Testis (tissue), 2 donors: Measurements from ENCODE around the gene PLN.

Experiments used
- POLR2A ChIP-seq: fragments of 450-650 bp; IDR thresholded peaks from one replicate; pipeline ENCODE4 v1.6.1; 2017; ENCODE audit warnings: antibody characterized with exemption, mild to moderate bottlenecking, moderate library complexity
- TF ChIP-seq, protein P1 (sequence below), 3 experiments: fragments of 450-650 bp in 2 of 3; fragments of 200-600 bp in 1 of 3; sonication (generic) in 1 of 3; IDR thresholded peaks; one replicate each; pipeline ENCODE4 v1.5.1; 2016 to 2019; ENCODE audit warnings: antibody characterized with exemption in 3 of 3, mild to moderate bottlenecking in 2 of 3, moderate library complexity in 1 of 3

GRCh38 chr6:118579786-118580185, 31.7 kb downstream of the PLN start:
- no peak for TF ChIP-seq POLR2A
- TF ChIP-seq, protein P1, sequence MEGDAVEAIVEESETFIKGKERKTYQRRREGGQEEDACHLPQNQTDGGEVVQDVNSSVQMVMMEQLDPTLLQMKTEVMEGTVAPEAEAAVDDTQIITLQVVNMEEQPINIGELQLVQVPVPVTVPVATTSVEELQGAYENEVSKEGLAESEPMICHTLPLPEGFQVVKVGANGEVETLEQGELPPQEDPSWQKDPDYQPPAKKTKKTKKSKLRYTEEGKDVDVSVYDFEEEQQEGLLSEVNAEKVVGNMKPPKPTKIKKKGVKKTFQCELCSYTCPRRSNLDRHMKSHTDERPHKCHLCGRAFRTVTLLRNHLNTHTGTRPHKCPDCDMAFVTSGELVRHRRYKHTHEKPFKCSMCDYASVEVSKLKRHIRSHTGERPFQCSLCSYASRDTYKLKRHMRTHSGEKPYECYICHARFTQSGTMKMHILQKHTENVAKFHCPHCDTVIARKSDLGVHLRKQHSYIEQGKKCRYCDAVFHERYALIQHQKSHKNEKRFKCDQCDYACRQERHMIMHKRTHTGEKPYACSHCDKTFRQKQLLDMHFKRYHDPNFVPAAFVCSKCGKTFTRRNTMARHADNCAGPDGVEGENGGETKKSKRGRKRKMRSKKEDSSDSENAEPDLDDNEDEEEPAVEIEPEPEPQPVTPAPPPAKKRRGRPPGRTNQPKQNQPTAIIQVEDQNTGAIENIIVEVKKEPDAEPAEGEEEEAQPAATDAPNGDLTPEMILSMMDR (IDR thresholded peaks at IDR 0.05), result no peak
